ENCODE measurements around the gene ADAMTSL1. TPM values are rescaled to one million over a fixed set of nuclear protein-coding genes. Genes with fewer than 3 reads are reported as not detected.

ADAMTSL1 gene
- total RNA-seq, 2 experiments from 2014 or later, result not detected

DNA sequence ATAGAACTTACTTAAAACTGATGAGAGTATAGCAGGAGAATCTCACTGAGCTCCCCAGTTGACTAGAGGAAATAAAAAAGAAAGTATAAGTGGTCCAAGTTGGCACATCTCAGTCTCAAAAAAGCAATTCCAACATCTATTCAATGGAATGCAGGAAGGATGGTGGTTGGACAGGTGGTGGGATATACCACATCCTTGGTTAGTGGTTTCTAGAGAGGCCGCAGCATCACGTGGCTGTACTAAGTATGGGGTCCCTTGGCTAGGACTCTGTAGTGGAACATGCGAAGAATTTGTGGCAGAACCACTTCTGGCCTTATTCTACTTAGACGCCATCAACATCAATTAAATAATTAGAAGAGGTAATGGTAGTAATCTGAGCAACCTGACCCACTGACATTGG lies 326.6 kb downstream of the ADAMTSL1 start:
- intact Hi-C loops (cut with micrococcal nuclease), result no loop called here
- POLR2A ChIA-PET, result interaction anchor here (0.7 kb wide), 1 partner anchor 14 kb away, joined by 3 read pairs; no protein-coding TSS in a partner anchor
- no peak for TF ChIP-seq CTCF (IDR thresholded peaks at IDR 0.05)
- H3K36me3 Mint-ChIP-seq (ENCODE audit: low read depth), result no peaks in the 10 kb centered on the region
- no peak for ATAC-seq
- peaks cover 8% of the 10 kb centered on the region for H3K27me3 Mint-ChIP-seq
- H3K4me3 Mint-ChIP-seq, result no peak overlapping the region
- no peaks in the 10 kb centered on the region for H3K4me1 Mint-ChIP-seq (ENCODE audit: low read depth)
- peaks cover 3% of the 10 kb centered on the region for H3K9me3 Mint-ChIP-seq
- CTCF ChIA-PET, result no interaction called here
- no peak overlapping the region for H3K27ac Mint-ChIP-seq
- DNase-seq, result no peak

DNA sequence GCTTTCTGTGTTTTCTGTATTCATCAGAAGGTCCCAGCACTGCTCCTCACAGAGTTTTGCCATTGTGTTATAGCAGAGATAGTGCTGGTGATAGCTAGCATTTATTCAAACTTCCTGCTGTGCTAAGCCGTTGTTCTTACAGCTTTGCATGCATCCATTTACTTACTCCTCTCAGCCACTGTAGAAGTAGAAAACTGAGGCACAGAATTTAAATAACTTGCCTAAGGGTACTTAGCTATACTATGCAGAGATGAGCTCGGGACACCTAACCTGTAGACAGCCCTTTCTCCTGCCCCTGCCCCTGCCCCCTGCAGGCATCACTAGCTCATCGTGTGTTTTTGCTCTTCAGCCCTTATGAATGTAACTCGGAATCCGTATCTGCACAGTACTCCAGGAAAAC lies 331.4 kb downstream of the ADAMTSL1 start:
- Mint-ChIP-seq H3K36me3 (ENCODE audit: low read depth) (no peaks in the 10 kb centered on the region), H3K9me3 (peaks cover 3% of the 10 kb centered on the region), H3K27me3 (peaks cover 14% of the 10 kb centered on the region), H3K4me3 (no peak overlapping the region), H3K27ac (no peak overlapping the region), H3K4me1 (ENCODE audit: low read depth) (no peaks in the 10 kb centered on the region)
- TF ChIP-seq CTCF (IDR thresholded peaks at IDR 0.05), result no peak
- POLR2A ChIA-PET, result no interaction called here
- intact Hi-C loops (cut with micrococcal nuclease), result no loop called here
- DNase-seq (no peak), ATAC-seq (no peak)
- CTCF ChIA-PET, result no interaction called here

GRCh38 chr9:18806232-18807080 lies 332.5 kb downstream of the ADAMTSL1 start:
- ChIA-PET CTCF (no interaction called here), POLR2A (no interaction called here)
- ATAC-seq (no peak), DNase-seq (no peak)
- Mint-ChIP-seq H3K27ac (no peak overlapping the region), H3K4me3 (no peak overlapping the region), H3K4me1 (ENCODE audit: low read depth) (no peaks in the 10 kb centered on the region), H3K9me3 (peaks cover under 1% of the 10 kb centered on the region), H3K27me3 (peaks cover 12% of the 10 kb centered on the region), H3K36me3 (ENCODE audit: low read depth) (no peaks in the 10 kb centered on the region)
- TF ChIP-seq CTCF (IDR thresholded peaks at IDR 0.05), result no peak
- intact Hi-C loops (cut with micrococcal nuclease), result no loop called here

DNA sequence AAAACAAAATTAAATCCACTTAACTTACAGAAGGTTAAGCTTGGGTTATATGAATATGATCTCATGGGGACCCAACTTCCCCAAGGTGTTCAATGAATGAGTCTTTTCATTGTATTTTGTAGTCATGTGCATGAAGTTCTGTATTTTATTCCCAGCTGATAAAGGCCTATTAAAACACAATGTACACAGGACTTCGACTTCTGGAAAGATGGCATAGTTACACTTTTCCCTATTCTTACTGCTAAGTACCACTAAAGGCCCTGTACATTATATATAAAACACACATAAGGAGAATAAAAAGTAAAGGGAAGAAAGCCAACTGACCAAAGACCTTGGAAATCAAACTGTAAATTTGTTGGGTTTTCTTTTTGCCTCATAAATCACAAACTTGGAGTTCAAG lies 336.6 kb downstream of the ADAMTSL1 start:
- ATAC-seq (no peak), DNase-seq (no peak)
- H3K9me3 Mint-ChIP-seq, result no peaks in the 10 kb centered on the region
- H3K4me3 Mint-ChIP-seq, result no peak overlapping the region
- peaks cover 10% of the 10 kb centered on the region for H3K27me3 Mint-ChIP-seq
- TF ChIP-seq CTCF (IDR thresholded peaks at IDR 0.05), result no peak
- POLR2A ChIA-PET, result no interaction called here
- no peaks in the 10 kb centered on the region for H3K36me3 Mint-ChIP-seq (ENCODE audit: low read depth)
- no peak overlapping the region for H3K27ac Mint-ChIP-seq
- no peaks in the 10 kb centered on the region for H3K4me1 Mint-ChIP-seq (ENCODE audit: low read depth)
- CTCF ChIA-PET, result no interaction called here
- intact Hi-C loops (cut with micrococcal nuclease), result no loop called here

- Mint-ChIP-seq H3K27ac (no peak overlapping the region), H3K36me3 (ENCODE audit: low read depth) (no peaks in the 10 kb centered on the region), H3K4me1 (ENCODE audit: low read depth) (no peaks in the 10 kb centered on the region), H3K27me3 (peaks cover 7% of the 10 kb centered on the region), H3K4me3 (no peak overlapping the region), H3K9me3 (no peaks in the 10 kb centered on the region)
- POLR2A ChIA-PET, result no interaction called here
- CTCF ChIA-PET, result no interaction called here
- no peak for ATAC-seq
- no peak for TF ChIP-seq CTCF (IDR thresholded peaks at IDR 0.05)
- intact Hi-C loops (cut with micrococcal nuclease), result no loop called here
- no peak for DNase-seq
These were observed 337.2 kb downstream of the ADAMTSL1 start for GRCh38 chr9:18811171-18811570.
